ENCODE measurements around the gene HSPB9.

- TF ChIP-seq POLR2A (IDR thresholded peaks at IDR 0.05; ENCODE audit: borderline replicate concordance, extremely low read depth, insufficient read depth, insufficient read length) (no peak), EZH2phosphoT487 (IDR thresholded peaks at IDR 0.05; ENCODE audit: borderline replicate concordance) (no peak), CTCF (IDR thresholded peaks at IDR 0.05 in 2 of 3, conservative IDR thresholded peaks at IDR 0.05 in 1 of 3; ENCODE audit: borderline replicate concordance in 1 of 3, insufficient read depth in 1 of 3, low read depth in 2 of 3, low read length in 2 of 3) (no peak)
Observed at GRCh38 chr17:42138749-42139492, 16.3 kb downstream of the HSPB9 start.
